Right atrium auricular region (tissue), 2 donors: ENCODE measurements around the gene AK4. TPM values are rescaled to one million over a fixed set of nuclear protein-coding genes. Genes with fewer than 3 reads are reported as not detected.
A peak's percentile ranks its signal among the peaks of the same experiment; 100 is the strongest.

Experiments
- DNase-seq: peaks from one replicate; pipeline ENCODE4 v3.0.0-alpha.2; 2019; ENCODE audit warnings: low spot score
- H3K27ac ChIP-seq, 2 donors: fragments of 200-600 bp; sonication (generic); 1 replicate in 1 of 2; 2 replicates in 1 of 2; pipeline ENCODE4 v1.5.1; 2016 to 2019
- H3K27me3 ChIP-seq, 2 donors: fragments of 200-600 bp; sonication (generic); one replicate each; pipeline versions ENCODE4 v1.5.1 to v1.6.0; 2017 to 2019
- H3K36me3 ChIP-seq: fragments of 200-600 bp; sonication (generic); one replicate; pipeline ENCODE4 v1.5.1; 2016
- H3K4me1 ChIP-seq, 2 donors: fragments of 200-600 bp; sonication (generic); one replicate each; pipeline versions ENCODE4 v1.5.1 to v1.6.0; 2017 to 2019
- H3K4me3 ChIP-seq, 2 donors: fragments of 200-600 bp; sonication (generic); 1 replicate in 1 of 2; 2 replicates in 1 of 2; pipeline ENCODE4 v1.5.1; 2017 to 2019; ENCODE audit warnings: mild to moderate bottlenecking in 1 of 2, moderate library complexity in 1 of 2
- H3K9me3 ChIP-seq, 2 donors: fragments of 200-600 bp; sonication (generic); one replicate each; pipeline ENCODE4 v1.5.1; 2019
- CTCF ChIP-seq, 2 donors: fragments of 200-600 bp; sonication (generic); IDR thresholded peaks; one replicate each; pipeline ENCODE4 v1.5.1; 2019; ENCODE audit warnings: antibody characterized with exemption in 2 of 2
- total RNA-seq, 2 donors: library from RNA; depleted of rRNA; stranded (reverse); fragments of >200 nt; gene quantifications; one replicate each; pipeline ENCODE4 v1.1.0, GENCODE V29; 2016

The AK4 gene
- total RNA-seq, 2 donors from 2014 or later, result 59.7 to 80.9 TPM

DNA sequence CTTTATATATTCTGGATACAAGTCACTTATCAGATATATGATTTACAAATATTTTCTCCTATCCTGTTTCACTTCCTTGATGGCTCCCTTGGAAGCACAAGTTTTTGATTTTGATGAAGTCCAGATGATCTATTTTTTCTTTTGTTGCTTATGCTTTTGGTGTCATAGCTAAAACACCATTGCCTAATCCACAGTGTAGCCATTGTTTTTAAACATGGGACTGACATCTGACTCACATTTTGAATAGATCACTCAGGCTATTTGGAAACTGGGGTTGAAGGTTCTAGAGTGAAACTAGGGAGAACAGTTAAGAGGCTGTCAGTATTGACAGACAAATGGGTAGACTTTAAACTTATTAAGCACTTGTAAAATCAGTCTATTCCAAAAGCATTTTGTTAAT, 16.6 kb downstream of the AK4 start:
- H3K36me3 ChIP-seq, result no peaks in the 10 kb centered on the region
- TF ChIP-seq CTCF (IDR thresholded peaks at IDR 0.05), result no peak
- no peak overlapping the region for H3K4me3 ChIP-seq
- DNase-seq, result no peak
- peaks cover 0 to 13% of the 10 kb centered on the region in 2 donors for H3K4me1 ChIP-seq
- no peak overlapping the region for H3K27ac ChIP-seq
- H3K9me3 ChIP-seq, result no peaks in the 10 kb centered on the region
- H3K27me3 ChIP-seq, result no peaks in the 10 kb centered on the region

- no peak for DNase-seq
- H3K9me3 ChIP-seq, result no peaks in the 10 kb centered on the region
- no peaks in the 10 kb centered on the region for H3K27me3 ChIP-seq
- TF ChIP-seq CTCF (IDR thresholded peaks at IDR 0.05), result no peak
- H3K4me1 ChIP-seq, result peaks cover 0 to 21% of the 10 kb centered on the region in 2 donors
- no peaks in the 10 kb centered on the region for H3K36me3 ChIP-seq
- no peak overlapping the region for H3K4me3 ChIP-seq
- H3K27ac ChIP-seq, result peak overlapping the region in 1 of 2 donors; percentile 28
Observed at GRCh38 chr1:65165269-65165993, 17.4 kb downstream of the AK4 start.

GRCh38 chr1:65166572-65167305, 18.7 kb downstream of the AK4 start:
- TF ChIP-seq CTCF (IDR thresholded peaks at IDR 0.05), result no peak

DNA sequence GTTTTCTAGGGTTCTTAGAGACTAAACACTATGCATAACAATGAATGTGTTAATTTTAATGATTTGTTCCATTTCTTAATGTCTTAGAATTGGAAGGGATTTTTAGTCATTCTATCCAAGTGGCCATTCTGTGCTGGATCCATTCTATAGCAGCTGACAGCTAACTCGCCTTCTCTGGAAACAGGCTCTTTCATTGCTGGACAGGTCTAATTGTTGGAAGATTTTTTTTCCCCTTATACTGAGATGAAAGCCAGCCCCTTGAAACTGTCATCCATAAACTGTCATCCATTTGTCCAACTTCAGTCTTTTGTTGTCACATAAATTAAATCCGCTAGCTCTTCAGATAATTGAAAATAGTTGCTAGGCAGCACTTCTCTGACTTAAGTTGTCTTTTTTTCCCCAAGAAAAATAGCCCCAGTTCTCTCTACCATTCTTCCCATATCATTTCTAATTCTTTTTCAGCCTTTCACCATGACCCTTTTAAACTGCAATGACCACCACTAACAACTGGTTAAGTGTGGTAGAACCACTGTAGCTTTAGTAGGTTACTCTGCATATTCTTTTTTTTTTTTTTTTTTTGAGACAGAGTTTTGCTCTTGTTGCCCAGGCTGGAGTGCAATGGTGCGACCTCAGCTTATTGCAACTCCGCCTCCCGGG, 19.7 kb downstream of the AK4 start:
- no peak for TF ChIP-seq CTCF (IDR thresholded peaks at IDR 0.05)
- H3K4me1 ChIP-seq, result peaks cover 0 to 27% of the 10 kb centered on the region in 2 donors
- peak overlapping the region in 1 of 2 donors; percentile 68 for H3K27ac ChIP-seq
- no peaks in the 10 kb centered on the region for H3K9me3 ChIP-seq
- no peak overlapping the region for H3K4me3 ChIP-seq
- no peaks in the 10 kb centered on the region for H3K27me3 ChIP-seq
- no peaks in the 10 kb centered on the region for H3K36me3 ChIP-seq
- no peak for DNase-seq

More at GRCh38 chr1:65166572-65167305, 18.7 kb downstream of the AK4 start:
- no peak for DNase-seq
- H3K27ac ChIP-seq, result peak overlapping the region; percentile 26 to 68
- H3K9me3 ChIP-seq, result no peaks in the 10 kb centered on the region
- H3K36me3 ChIP-seq, result no peaks in the 10 kb centered on the region
- H3K4me1 ChIP-seq, result peaks cover 0 to 27% of the 10 kb centered on the region in 2 donors
- H3K27me3 ChIP-seq, result no peaks in the 10 kb centered on the region
- H3K4me3 ChIP-seq, result no peak overlapping the region

GRCh38 chr1:65168867-65169266, 20.9 kb downstream of the AK4 start:
- no peaks in the 10 kb centered on the region for H3K9me3 ChIP-seq
- no peak for TF ChIP-seq CTCF (IDR thresholded peaks at IDR 0.05)
- no peaks in the 10 kb centered on the region for H3K27me3 ChIP-seq
- H3K4me1 ChIP-seq, result peaks cover 0 to 36% of the 10 kb centered on the region in 2 donors
- H3K4me3 ChIP-seq, result no peak overlapping the region
- no peak overlapping the region for H3K27ac ChIP-seq
- no peaks in the 10 kb centered on the region for H3K36me3 ChIP-seq
- DNase-seq, result no peak
